NT2/D1 (cell line): ENCODE results near the gene KLF15.

Source experiments
- DNase-seq: peaks from one replicate; pipeline ENCODE4 v3.0.0-alpha.2; 2011; ENCODE audit warnings: low read depth, low spot score
- H3K27me3 ChIP-seq: 2 replicates; pipeline ENCODE4 v1.6.0; 2011; ENCODE audit warnings: mild to moderate bottlenecking; ENCODE audit not compliant: insufficient read length, insufficient read depth
- H3K36me3 ChIP-seq: 2 replicates; pipeline ENCODE4 v1.6.1; 2011; ENCODE audit warnings: mild to moderate bottlenecking, low read length, mixed read lengths; ENCODE audit not compliant: insufficient read depth, insufficient read length
- H3K4me1 ChIP-seq: 2 replicates; pipeline ENCODE4 v1.5.1; 2011; ENCODE audit not compliant: insufficient read depth, insufficient read length
- H3K4me3 ChIP-seq: 2 replicates; pipeline ENCODE4 v1.5.1; 2011; ENCODE audit warnings: low read depth; ENCODE audit not compliant: insufficient read length
- H3K9ac ChIP-seq: 2 replicates; pipeline ENCODE4 v1.6.0; 2011; ENCODE audit warnings: low read depth; ENCODE audit not compliant: insufficient read length
- H3K9me3 ChIP-seq: 2 replicates; pipeline ENCODE4 v1.5.1; 2011; ENCODE audit warnings: mild to moderate bottlenecking, low read length; ENCODE audit not compliant: insufficient read depth
- SUZ12 ChIP-seq: IDR thresholded peaks from 2 replicates; pipeline ENCODE4 v1.6.1; 2011; ENCODE audit not compliant: insufficient read length, insufficient read depth; ENCODE audit errors: extremely low read depth
- YY1 ChIP-seq: IDR thresholded peaks from 2 replicates; pipeline ENCODE4 v1.6.1; 2011; ENCODE audit not compliant: insufficient read length, insufficient read depth
- ZNF274 ChIP-seq: IDR thresholded peaks from 2 replicates; pipeline ENCODE4 v1.6.1; 2011; ENCODE audit warnings: mild to moderate bottlenecking, low read depth, low read length

KLF15 gene

GRCh38 chr3:126369490-126369889, 12.3 kb upstream of the KLF15 start:
- Histone ChIP-seq H3K36me3 (no peaks in the 10 kb centered on the region), H3K27me3 (no peaks in the 10 kb centered on the region), H3K9ac (no peak overlapping the region), H3K9me3 (no peaks in the 10 kb centered on the region), H3K4me3 (no peak overlapping the region), H3K4me1 (peaks cover 14% of the 10 kb centered on the region)
- TF ChIP-seq SUZ12 (no peak), ZNF274 (no peak), YY1 (no peak)
- no peak for DNase-seq

- H3K36me3 ChIP-seq, result no peaks in the 10 kb centered on the region
- no peak for DNase-seq
- H3K9ac ChIP-seq, result no peak overlapping the region
- H3K4me1 ChIP-seq, result peaks cover 18% of the 10 kb centered on the region
- TF ChIP-seq ZNF274 (no peak), YY1 (no peak), SUZ12 (no peak)
- H3K9me3 ChIP-seq, result no peaks in the 10 kb centered on the region
- H3K27me3 ChIP-seq, result no peaks in the 10 kb centered on the region
- no peak overlapping the region for H3K4me3 ChIP-seq
Observed at GRCh38 chr3:126367316-126367805, 10.2 kb upstream of the KLF15 start.

GRCh38 chr3:126365351-126366277, 8.4 kb upstream of the KLF15 start:
- no peak overlapping the region for H3K9ac ChIP-seq
- TF ChIP-seq YY1, result no peak
- no peak for TF ChIP-seq SUZ12
- TF ChIP-seq ZNF274, result no peak
- no peaks in the 10 kb centered on the region for H3K9me3 ChIP-seq
- H3K4me3 ChIP-seq, result no peak overlapping the region
- H3K27me3 ChIP-seq, result peaks cover 2% of the 10 kb centered on the region
- peaks cover 21% of the 10 kb centered on the region for H3K4me1 ChIP-seq
- no peaks in the 10 kb centered on the region for H3K36me3 ChIP-seq
- no peak for DNase-seq

GRCh38 chr3:126364731-126365301, 7.6 kb upstream of the KLF15 start:
- DNase-seq, result no peak
- H3K4me3 ChIP-seq, result no peak overlapping the region
- TF ChIP-seq SUZ12, result no peak
- TF ChIP-seq YY1, result no peak
- TF ChIP-seq ZNF274, result no peak

GRCh38 chr3:126364130-126364695, 7.0 kb upstream of the KLF15 start:
- H3K27me3 ChIP-seq, result peaks cover 16% of the 10 kb centered on the region
- H3K9ac ChIP-seq, result no peak overlapping the region
- H3K9me3 ChIP-seq, result peaks cover 6% of the 10 kb centered on the region
- no peak for DNase-seq
- TF ChIP-seq ZNF274 (no peak), YY1 (no peak), SUZ12 (no peak)
- H3K36me3 ChIP-seq, result no peaks in the 10 kb centered on the region
- H3K4me1 ChIP-seq, result peaks cover 21% of the 10 kb centered on the region
- H3K4me3 ChIP-seq, result no peak overlapping the region

More at GRCh38 chr3:126364731-126365301, 7.6 kb upstream of the KLF15 start:
- H3K9ac ChIP-seq, result no peak overlapping the region
- H3K27me3 ChIP-seq, result peaks cover 10% of the 10 kb centered on the region
- H3K4me1 ChIP-seq, result peaks cover 21% of the 10 kb centered on the region
- 0 out of 2 replicates have a peak, but pooled peaks cover under 1% of the 10 kb centered on the region for H3K9me3 ChIP-seq
- H3K36me3 ChIP-seq, result no peaks in the 10 kb centered on the region

GRCh38 chr3:126361211-126361610, 4.0 kb upstream of the KLF15 start:
- Histone ChIP-seq H3K4me1 (peaks cover 29% of the 10 kb centered on the region), H3K27me3 (peaks cover 27% of the 10 kb centered on the region), H3K36me3 (no peaks in the 10 kb centered on the region), H3K4me3 (no peak overlapping the region), H3K9ac (no peak overlapping the region), H3K9me3 (peaks cover 11% of the 10 kb centered on the region)
- DNase-seq, result no peak
- TF ChIP-seq YY1 (no peak), ZNF274 (no peak), SUZ12 (no peak)

GRCh38 chr3:126360714-126361060, 3.5 kb upstream of the KLF15 start:
- Histone ChIP-seq H3K27me3 (peaks cover 27% of the 10 kb centered on the region), H3K4me3 (no peak overlapping the region), H3K36me3 (no peaks in the 10 kb centered on the region), H3K9me3 (peaks cover 11% of the 10 kb centered on the region), H3K4me1 (peaks cover 26% of the 10 kb centered on the region), H3K9ac (no peak overlapping the region)
- no peak for TF ChIP-seq SUZ12
- no peak for TF ChIP-seq ZNF274
- no peak for TF ChIP-seq YY1
- DNase-seq, result no peak
